ENCODE results near the gene MAS1.

The MAS1 gene

DNA sequence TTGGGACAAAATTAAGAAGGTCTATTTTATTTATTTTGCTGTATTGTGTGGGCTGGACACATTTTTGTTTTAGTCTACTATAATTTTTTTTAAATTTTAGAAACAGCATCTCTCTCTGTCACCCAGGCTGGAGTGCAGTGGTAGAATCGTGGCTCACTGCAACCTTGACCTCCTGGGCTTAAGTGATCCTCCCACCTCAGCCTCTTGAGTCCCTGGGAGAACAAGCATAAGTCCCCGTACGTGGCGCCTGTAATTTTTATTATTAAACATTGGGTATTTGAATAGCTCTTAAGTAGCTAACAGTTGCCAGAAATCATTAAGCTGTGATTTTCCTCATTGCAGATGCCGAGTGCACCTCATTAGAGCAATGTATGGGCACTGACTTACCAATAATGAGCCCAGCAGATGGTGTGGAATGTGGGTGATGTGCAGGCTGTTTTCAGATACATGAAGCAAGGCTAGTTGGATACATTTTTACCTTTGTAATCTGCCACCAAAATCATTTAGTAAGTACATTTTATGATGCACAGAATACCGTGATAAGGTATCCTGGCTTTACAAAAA, 10.3 kb upstream of the MAS1 start:
- DNase-seq: no peak

DNA sequence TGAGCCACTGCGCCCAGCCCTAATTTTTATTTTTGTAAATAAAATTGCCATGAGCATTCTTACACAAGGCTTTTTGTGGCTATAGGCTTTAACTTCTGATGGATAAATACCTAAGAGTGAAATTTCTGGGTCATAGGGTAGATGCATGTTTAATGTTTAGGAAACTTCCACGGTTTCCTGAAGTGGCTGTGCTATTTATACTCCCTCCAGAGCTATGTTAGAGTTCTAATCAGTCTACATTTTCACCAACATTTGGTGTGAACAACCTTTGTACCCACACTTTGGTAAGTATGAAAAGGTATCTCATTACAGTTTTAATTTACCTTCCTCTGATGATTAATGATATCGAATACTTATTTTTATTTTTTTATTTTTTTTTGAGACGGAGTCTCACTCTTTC, 6.1 kb upstream of the MAS1 start:
- no peak for DNase-seq

DNA sequence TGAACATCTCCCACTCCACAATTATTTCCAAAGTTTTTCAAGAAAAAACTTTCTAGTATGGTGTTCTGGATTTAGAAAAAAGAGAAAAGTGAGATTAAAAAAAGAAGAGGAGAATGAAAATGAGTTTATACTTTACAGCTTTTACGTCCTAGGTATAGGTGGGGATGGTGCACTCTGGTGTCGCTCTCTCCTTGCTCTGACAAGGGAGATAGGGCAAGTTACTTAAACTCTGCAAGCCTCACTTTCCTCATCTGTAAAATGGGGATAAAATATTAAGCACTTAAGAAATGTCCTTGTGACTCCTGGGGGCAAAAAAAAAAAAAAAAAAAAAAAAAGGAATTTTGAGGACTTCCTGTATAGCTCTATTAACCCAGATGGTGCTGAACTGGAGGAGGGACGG, 4.5 kb upstream of the MAS1 start:
- DNase-seq: no peak

GRCh38 chr6:159887146-159887545, 3.6 kb upstream of the MAS1 start:
- DNase-seq: no peak

- DNase-seq: no peak
Measured at GRCh38 chr6:159887761-159888160, 3.0 kb upstream of the MAS1 start.

DNA sequence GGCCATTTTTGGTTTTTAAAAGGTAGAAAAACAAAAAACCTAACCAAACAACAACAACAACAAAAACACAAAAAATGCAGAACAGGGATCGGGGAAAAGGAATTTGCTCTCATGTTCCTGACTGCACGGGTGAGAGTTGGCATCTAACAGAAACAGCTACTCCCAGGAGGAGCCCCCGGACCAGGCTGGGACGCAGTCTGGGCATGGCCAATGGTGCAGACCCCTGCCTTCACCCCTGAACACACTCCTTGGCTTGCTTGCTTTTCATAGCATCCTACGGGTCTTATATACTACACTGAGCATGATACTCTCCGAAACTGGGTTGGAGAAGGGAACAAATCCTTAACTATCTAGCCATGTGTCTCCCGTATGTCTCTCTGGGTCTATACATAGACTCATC, 587 bp upstream of the MAS1 start:
- no peak for DNase-seq

GRCh38 chr6:159892053-159892452, 1.3 kb downstream of the MAS1 start:
- no peak for DNase-seq

GRCh38 chr6:159893064-159893463, 2.3 kb downstream of the MAS1 start:
- no peak for DNase-seq

GRCh38 chr6:159894991-159895390, 4.2 kb downstream of the MAS1 start:
- DNase-seq: peak; percentile 18

GRCh38 chr6:159897603-159898002, 6.8 kb downstream of the MAS1 start:
- no peak for DNase-seq

- no peak for DNase-seq
Measured at GRCh38 chr6:159898519-159898918, 7.7 kb downstream of the MAS1 start.

DNA sequence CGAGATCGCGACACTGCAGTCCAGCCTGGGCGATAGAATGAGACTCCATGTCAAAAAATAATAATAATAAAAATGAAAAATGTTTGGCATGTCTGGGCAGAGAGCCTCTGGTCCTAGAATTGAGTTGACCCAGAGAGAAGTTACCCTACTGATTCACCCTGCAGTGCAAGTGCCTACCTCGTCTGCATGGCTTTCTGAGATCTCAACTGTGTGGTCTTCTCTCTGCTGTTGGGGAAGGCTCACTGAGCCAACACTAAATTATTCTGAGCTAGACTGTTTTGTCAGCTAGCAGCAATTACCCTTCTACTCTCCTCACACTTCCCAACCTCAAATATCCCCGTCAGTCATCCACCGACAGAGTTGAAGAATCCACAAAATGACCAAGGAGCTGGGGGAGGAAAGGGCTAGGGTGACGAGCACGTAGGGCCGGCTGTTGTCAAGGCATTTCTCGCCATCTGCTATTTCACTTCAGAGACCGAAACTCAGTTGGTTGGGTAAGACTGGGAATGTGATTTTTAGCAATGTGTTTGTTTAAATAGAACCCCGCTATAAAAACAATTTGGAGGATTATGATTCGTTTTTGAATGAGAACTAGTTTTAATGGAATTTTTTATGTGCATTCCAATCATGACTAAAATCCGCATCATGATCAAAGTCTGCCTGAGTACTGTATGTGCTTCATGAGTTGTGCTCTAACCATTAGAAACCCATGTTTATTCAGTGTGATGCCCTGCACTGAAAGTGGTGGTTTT, 9.4 kb downstream of the MAS1 start:
- DNase-seq: no peak

GRCh38 chr6:159902620-159903019, 11.8 kb downstream of the MAS1 start:
- no peak for DNase-seq

DNA sequence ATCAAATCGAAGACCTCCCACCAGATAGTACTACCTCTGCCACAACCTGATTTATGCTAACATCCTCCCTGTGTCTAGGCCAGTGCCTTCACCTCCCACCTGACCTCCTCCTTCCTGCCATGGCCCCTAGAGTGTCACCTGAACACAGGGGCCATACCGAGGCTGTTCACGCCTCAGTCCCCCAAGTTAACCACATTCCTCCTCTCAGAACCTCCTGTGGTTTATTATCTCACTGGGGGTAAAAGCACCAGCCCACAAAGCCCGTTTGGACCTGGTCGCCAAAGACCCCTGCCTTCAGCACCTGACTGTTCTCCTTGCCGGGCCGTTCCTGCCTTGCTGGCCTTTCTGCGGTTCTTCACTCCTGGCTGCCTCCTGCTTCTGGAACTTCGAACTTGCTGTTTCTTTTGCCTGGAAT, 13.7 kb downstream of the MAS1 start:
- DNase-seq: no peak

GRCh38 chr6:159906400-159906799, 15.6 kb downstream of the MAS1 start:
- no peak for DNase-seq

GRCh38 chr6:159908535-159908934, 17.7 kb downstream of the MAS1 start:
- no peak for DNase-seq

DNA sequence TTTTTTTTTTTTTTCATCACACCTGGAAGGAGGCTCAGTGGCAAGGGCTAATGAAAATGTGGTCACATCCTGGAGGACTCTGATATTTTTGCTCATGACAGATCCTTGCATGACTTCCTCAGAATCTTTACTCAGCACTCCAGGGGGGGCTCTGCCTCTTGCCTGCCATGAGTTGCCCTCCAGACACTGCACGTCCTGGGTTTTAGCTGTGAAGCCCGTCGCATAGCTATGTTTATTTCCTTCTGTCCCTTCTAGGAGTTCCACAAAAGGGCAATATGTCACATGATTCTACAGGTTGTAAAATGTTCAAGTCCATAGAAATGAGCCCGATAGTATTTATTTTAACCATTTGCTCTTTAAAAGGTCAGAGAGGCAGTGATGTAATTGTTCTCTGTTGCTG, 18.2 kb downstream of the MAS1 start:
- DNase-seq: no peak

DNA sequence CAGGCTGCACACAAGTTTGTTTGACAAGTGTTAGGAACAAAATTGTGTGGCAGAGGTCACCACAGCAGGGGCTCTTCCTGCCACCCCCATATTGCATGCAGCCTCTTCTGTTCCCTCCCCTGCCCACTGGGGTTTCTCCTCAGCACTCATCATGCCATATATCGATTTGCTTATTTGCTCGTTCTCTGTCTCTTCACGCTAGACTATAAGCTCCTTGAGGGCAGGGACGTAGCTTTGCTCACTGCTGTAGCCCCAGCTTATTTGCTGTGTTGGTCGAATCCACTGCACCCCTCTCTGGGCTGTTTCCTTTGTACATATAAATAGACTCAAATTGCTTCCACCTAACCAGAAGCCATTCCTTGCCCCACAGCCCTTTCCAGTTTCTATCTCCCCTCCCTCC, 19.6 kb downstream of the MAS1 start:
- no peak for DNase-seq

GRCh38 chr6:159913375-159913774, 22.6 kb downstream of the MAS1 start:
- no peak for DNase-seq

DNA sequence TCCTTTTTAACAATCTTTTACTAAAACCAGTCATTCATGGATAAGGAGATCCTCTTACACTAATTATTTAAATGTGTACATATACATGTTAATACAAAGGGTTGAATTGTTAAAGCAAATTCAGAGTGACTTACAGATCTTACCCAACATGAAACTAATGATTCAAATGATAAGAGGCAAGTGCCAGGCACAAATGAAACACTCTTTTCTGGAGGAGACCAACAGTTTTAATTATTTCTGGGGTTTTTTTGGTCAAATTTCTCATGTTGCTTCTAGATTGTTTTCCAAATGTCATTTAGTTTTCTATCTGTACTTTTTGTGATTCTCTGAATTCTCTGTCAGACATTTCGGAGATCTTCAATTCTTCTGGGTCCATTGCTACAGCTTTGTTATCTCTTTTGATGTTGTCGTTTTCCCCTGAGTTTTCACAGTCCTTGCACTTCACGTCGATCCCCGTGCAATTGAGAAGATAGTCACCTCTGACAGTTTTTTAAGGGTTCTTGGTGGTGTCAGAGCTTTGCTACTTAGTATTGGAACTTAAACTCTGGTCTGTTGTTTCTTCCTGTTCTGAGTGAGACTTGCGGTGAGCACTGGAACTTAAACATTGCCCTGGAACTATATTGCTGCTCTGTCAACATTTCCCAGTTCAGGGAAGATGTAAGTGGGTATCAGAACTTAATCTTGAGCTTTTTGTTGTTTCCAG, 23.2 kb downstream of the MAS1 start:
- no peak for DNase-seq

GRCh38 chr6:159914565-159914923, 23.8 kb downstream of the MAS1 start:
- DNase-seq: no peak

DNA sequence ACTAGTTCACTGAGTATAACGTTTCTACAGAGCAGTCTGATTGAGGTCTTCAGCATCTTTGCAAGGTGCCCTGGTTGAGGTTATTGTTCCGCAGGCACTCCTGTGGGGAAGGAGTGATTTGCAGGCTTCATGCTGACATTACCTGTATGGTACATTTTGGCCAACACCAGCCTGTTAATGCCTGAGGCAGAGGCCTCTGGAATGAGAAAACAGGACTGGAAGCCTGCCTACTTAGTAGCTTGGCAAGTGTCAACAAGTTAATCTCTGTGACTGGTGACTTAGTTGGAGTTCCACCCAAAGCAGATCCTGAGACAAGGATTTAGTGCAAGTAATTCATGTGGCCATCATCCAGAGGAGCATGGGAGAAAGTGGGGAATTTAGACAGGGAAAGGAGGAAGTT, 24.6 kb downstream of the MAS1 start:
- no peak for DNase-seq

- DNase-seq: no peak
Measured at GRCh38 chr6:159916237-159916636, 25.4 kb downstream of the MAS1 start.

GRCh38 chr6:159916752-159917151, 26.0 kb downstream of the MAS1 start:
- no peak for DNase-seq
